Measurements from ENCODE around the gene EXOC3L4. TPM values are rescaled to one million over a fixed set of nuclear protein-coding genes. Genes with fewer than 3 reads are reported as not detected.

EXOC3L4 gene
- total and polyA plus RNA-seq, 2 donors (not counting 1 experiment from before 2014, with no cell fraction given): 0.39 to 0.50 TPM

- Histone ChIP-seq H3K27ac (ENCODE audit: insufficient read depth, low read length) (peak overlapping the region; percentile 37), H3K27me3 (ENCODE audit: control insufficient read depth, insufficient read depth, low read length) (no peaks in the 10 kb centered on the region), H3K4me2 (ENCODE audit: extremely low read depth, insufficient read depth, low read length) (no peak overlapping the region), H3K9ac (ENCODE audit: insufficient read depth, low read length) (peak overlapping the region; percentile 48), H3K4me3 (replicated peaks in 1 of 4; ENCODE audit: control extremely low read depth in 1 of 4, insufficient read depth in 1 of 4, low read depth in 3 of 4, low read length in 4 of 4) (no peak overlapping the region), H3K9me3 (ENCODE audit: control insufficient read depth, insufficient read depth, low read depth, low read length) (no peaks in the 10 kb centered on the region), H3K36me3 (ENCODE audit: control insufficient read depth, insufficient read depth, low read length) (no peaks in the 10 kb centered on the region), H3K79me2 (ENCODE audit: control insufficient read depth, insufficient read depth, low read length) (peaks cover 7% of the 10 kb centered on the region), H4K20me1 (ENCODE audit: control insufficient read depth, extremely low read depth, insufficient read depth, low read length) (no peaks in the 10 kb centered on the region), H2AFZ (ENCODE audit: low read length) (no peak overlapping the region), H3K4me1 (ENCODE audit: control insufficient read depth, extremely low read depth, insufficient read depth, low read length) (peaks cover 29% of the 10 kb centered on the region)
- TF ChIP-seq CTCF (conservative IDR thresholded peaks at IDR 0.05 in 1 of 2, IDR thresholded peaks at IDR 0.05 in 1 of 2; ENCODE audit: low read depth in 1 of 2, low read length in 2 of 2) (no peak), EZH2 (IDR thresholded peaks at IDR 0.05; ENCODE audit: low read length, missing control alignments) (no peak)
- peak in 1 of 2 donors; percentile 60 for DNase-seq (ENCODE audit: low read depth in 2 of 2)
Observed at GRCh38 chr14:103121121-103121845, 26.8 kb downstream of the EXOC3L4 start.

GRCh38 chr14:103121846-103122584 lies 27.5 kb downstream of the EXOC3L4 start:
- peak overlapping the region in 1 of 4 experiments; percentile 72 for H3K4me3 ChIP-seq (replicated peaks in 1 of 4; ENCODE audit: control extremely low read depth in 1 of 4, insufficient read depth in 1 of 4, low read depth in 3 of 4, low read length in 4 of 4)
- peaks cover 4% of the 10 kb centered on the region for H3K36me3 ChIP-seq (ENCODE audit: control insufficient read depth, insufficient read depth, low read length)
- no peak for TF ChIP-seq CTCF (conservative IDR thresholded peaks at IDR 0.05 in 1 of 2, IDR thresholded peaks at IDR 0.05 in 1 of 2; ENCODE audit: low read depth in 1 of 2, low read length in 2 of 2)
- no peak for TF ChIP-seq EZH2 (IDR thresholded peaks at IDR 0.05; ENCODE audit: low read length, missing control alignments)
- H2AFZ ChIP-seq (ENCODE audit: low read length): no peak overlapping the region
- H3K9ac ChIP-seq (ENCODE audit: insufficient read depth, low read length): no peak overlapping the region
- H3K9me3 ChIP-seq (ENCODE audit: control insufficient read depth, insufficient read depth, low read depth, low read length): no peaks in the 10 kb centered on the region
- peaks cover 31% of the 10 kb centered on the region for H3K4me1 ChIP-seq (ENCODE audit: control insufficient read depth, extremely low read depth, insufficient read depth, low read length)
- no peaks in the 10 kb centered on the region for H4K20me1 ChIP-seq (ENCODE audit: control insufficient read depth, extremely low read depth, insufficient read depth, low read length)
- peak overlapping the region; percentile 50 for H3K27ac ChIP-seq (ENCODE audit: insufficient read depth, low read length)
- no peaks in the 10 kb centered on the region for H3K27me3 ChIP-seq (ENCODE audit: control insufficient read depth, insufficient read depth, low read length)
- peaks cover 7% of the 10 kb centered on the region for H3K79me2 ChIP-seq (ENCODE audit: control insufficient read depth, insufficient read depth, low read length)
- DNase-seq (ENCODE audit: low read depth in 2 of 2): peak; percentile 80
- no peak overlapping the region for H3K4me2 ChIP-seq (ENCODE audit: extremely low read depth, insufficient read depth, low read length)

- Histone ChIP-seq H3K79me2 (ENCODE audit: control insufficient read depth, insufficient read depth, low read length) (peaks cover 7% of the 10 kb centered on the region), H4K20me1 (ENCODE audit: control insufficient read depth, extremely low read depth, insufficient read depth, low read length) (no peaks in the 10 kb centered on the region), H2AFZ (ENCODE audit: low read length) (no peak overlapping the region), H3K4me1 (ENCODE audit: control insufficient read depth, extremely low read depth, insufficient read depth, low read length) (peaks cover 31% of the 10 kb centered on the region), H3K36me3 (ENCODE audit: control insufficient read depth, insufficient read depth, low read length) (peaks cover 5% of the 10 kb centered on the region), H3K9me3 (ENCODE audit: control insufficient read depth, insufficient read depth, low read depth, low read length) (no peaks in the 10 kb centered on the region), H3K27ac (ENCODE audit: insufficient read depth, low read length) (peak overlapping the region; percentile 50), H3K9ac (ENCODE audit: insufficient read depth, low read length) (peak overlapping the region; percentile 18), H3K4me2 (ENCODE audit: extremely low read depth, insufficient read depth, low read length) (peak overlapping the region; percentile 45), H3K4me3 (replicated peaks in 1 of 4; ENCODE audit: control extremely low read depth in 1 of 4, insufficient read depth in 1 of 4, low read depth in 3 of 4, low read length in 4 of 4) (peak overlapping the region in 1 of 4 experiments; percentile 72), H3K27me3 (ENCODE audit: control insufficient read depth, insufficient read depth, low read length) (no peaks in the 10 kb centered on the region)
- TF ChIP-seq CTCF (conservative IDR thresholded peaks at IDR 0.05 in 1 of 2, IDR thresholded peaks at IDR 0.05 in 1 of 2; ENCODE audit: low read depth in 1 of 2, low read length in 2 of 2) (no peak), EZH2 (IDR thresholded peaks at IDR 0.05; ENCODE audit: low read length, missing control alignments) (no peak)
- DNase-seq (ENCODE audit: low read depth in 2 of 2): peak in 1 of 2 donors; percentile 39
Observed at GRCh38 chr14:103122585-103122946, 28.0 kb downstream of the EXOC3L4 start.
